Measurements from ENCODE around the gene TSPAN5.

Gene TSPAN5

DNA sequence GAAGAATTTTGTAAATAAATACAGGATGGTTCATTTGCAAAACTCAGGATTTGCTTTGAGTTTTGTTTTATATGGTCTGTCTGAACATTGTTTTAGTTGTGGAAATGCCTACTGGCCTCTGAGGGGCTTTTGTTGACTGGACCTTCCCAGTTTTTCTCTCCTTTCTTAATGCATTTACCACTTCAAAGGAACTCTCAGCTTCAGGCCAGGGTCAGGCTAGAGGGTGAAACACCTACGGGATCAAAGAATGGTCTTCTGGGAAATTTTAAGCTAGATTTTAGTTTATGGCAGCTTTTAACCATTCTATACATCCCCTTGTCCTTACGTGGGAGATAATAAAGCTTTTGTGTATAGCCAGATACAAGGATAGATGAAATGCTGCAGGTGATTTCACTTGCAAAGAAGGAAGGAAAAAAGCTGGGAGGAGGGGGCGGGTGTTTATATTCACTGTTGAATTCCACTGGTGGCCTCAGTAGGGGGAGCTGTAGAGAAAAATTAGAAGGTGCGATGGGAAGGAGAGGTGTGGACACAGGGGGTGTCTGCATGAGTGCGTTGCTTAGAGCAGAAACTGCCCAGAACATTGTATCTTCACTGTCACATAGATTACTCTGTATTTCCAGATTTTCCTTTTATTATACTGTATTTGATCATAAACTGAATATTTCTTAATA lies 151.8 kb downstream of the TSPAN5 start:
- H3K27me3 ChIP-seq, result no peaks in the 10 kb centered on the region
- no peak overlapping the region for H3K27ac ChIP-seq
- no peaks in the 10 kb centered on the region for H3K9me3 ChIP-seq (replicated peaks in 1 of 11)
- no peak overlapping the region for H3K4me2 ChIP-seq
- no peaks in the 10 kb centered on the region for H3K36me3 ChIP-seq
- no peak overlapping the region for H3K4me3 ChIP-seq
- no peaks in the 10 kb centered on the region for H4K20me1 ChIP-seq
- no peak for TF ChIP-seq Cebpa-rat (IDR thresholded peaks at IDR 0.05)
- H3K9ac ChIP-seq, result no peak overlapping the region
- H3K4me1 ChIP-seq, result no peaks in the 10 kb centered on the region

DNA sequence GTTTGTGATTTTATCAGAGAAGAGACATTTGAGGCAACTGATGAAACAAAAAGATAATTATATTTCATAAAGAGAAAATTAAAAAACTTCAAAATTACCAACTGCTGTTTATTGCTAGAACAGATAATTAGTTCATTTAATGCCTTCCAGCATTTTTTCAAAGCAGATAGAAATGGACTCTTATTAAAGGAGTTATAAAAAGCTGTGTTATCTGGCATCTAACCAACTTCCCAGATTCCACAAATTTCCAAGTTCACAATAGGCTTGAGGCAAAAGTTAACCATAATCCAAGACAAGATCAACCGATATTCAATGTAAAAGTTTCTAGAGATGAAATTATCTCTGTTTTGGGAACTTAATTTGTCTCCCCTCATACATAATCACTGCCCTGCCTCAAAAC lies 152.4 kb downstream of the TSPAN5 start:
- Histone ChIP-seq H3K9me3 (replicated peaks in 1 of 11) (no peaks in the 10 kb centered on the region), H3K4me1 (no peaks in the 10 kb centered on the region), H4K20me1 (no peaks in the 10 kb centered on the region), H3K27me3 (no peaks in the 10 kb centered on the region), H3K9ac (no peak overlapping the region), H3K27ac (no peak overlapping the region), H3K4me3 (no peak overlapping the region), H3K36me3 (no peaks in the 10 kb centered on the region), H3K4me2 (no peak overlapping the region)
- no peak for TF ChIP-seq Cebpa-rat (IDR thresholded peaks at IDR 0.05)

DNA sequence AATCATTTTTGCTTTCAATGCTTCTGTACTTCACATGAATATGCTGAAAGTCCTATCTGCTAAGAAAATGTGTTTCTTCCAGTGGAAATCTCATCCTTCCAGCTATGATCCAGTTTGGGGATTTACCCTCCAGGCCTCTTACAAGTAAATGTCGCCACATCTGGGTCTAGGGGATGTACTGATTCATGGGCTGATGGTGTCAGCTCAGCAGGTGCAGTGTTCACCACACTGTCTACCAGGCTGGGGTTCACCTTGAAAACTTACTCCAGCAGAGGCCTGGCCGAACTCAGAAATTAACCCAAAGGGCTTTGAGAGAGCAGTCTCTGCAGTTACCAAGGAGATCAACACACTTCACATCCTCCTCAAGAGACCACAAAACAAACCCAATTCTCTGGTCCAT lies 154.3 kb downstream of the TSPAN5 start:
- Histone ChIP-seq H3K27ac (no peak overlapping the region), H3K4me2 (no peak overlapping the region), H4K20me1 (no peaks in the 10 kb centered on the region; a peak in 1 of 22 replicates), H3K9ac (no peak overlapping the region), H3K4me1 (no peaks in the 10 kb centered on the region), H3K36me3 (no peaks in the 10 kb centered on the region), H3K9me3 (replicated peaks in 1 of 11) (no peaks in the 10 kb centered on the region), H3K4me3 (no peak overlapping the region), H3K27me3 (no peaks in the 10 kb centered on the region)
- no peak for TF ChIP-seq Cebpa-rat (IDR thresholded peaks at IDR 0.05)

DNA sequence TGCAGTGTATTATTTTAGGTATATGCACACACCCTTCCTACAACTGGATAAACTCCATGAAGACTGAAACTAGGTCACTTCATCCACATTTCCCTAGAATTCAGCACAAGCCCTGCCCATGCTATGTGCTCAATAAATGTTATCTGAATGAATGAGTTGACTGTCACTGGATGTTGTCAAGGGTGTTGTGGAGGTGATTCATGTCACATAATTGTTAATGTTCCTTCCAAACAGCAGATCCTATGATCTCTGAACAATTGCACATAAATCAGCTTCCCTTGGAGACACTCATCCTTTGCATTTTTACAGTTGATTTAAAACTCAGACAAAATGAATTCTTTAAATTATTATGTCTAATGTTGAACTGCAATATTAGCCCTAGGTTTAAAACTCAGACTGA lies 154.7 kb downstream of the TSPAN5 start:
- Histone ChIP-seq H3K4me1 (no peaks in the 10 kb centered on the region), H4K20me1 (no peaks in the 10 kb centered on the region; a peak in 1 of 22 replicates), H3K36me3 (no peaks in the 10 kb centered on the region), H3K27me3 (no peaks in the 10 kb centered on the region), H3K4me3 (no peak overlapping the region), H3K9ac (no peak overlapping the region), H3K4me2 (no peak overlapping the region), H3K9me3 (replicated peaks in 1 of 11) (no peaks in the 10 kb centered on the region), H3K27ac (no peak overlapping the region)
- TF ChIP-seq Cebpa-rat (IDR thresholded peaks at IDR 0.05), result no peak

DNA sequence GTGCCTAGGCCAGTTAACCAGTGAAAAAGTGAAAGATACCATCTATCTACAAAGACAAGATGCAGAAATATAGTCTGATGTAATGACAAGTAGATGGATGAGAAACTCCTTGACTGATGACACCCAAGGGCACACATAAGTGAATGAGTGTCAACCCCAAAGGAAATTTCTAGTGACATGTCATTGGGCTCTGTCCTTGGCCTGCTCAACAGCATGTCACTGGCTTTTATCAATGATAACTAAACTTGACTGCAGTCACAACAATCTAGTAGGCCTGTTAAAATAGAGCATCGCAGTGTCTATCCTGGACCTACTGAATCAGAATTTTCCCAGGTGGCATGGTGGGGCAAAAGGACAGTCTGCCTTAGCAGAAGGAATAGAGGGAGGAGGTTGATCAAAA lies 155.8 kb downstream of the TSPAN5 start:
- no peaks in the 10 kb centered on the region for H3K9me3 ChIP-seq (replicated peaks in 1 of 11)
- no peak overlapping the region for H3K4me2 ChIP-seq
- H3K9ac ChIP-seq, result no peak overlapping the region
- no peaks in the 10 kb centered on the region for H3K27me3 ChIP-seq
- H3K4me1 ChIP-seq, result no peaks in the 10 kb centered on the region
- no peaks in the 10 kb centered on the region; a peak in 1 of 22 replicates for H4K20me1 ChIP-seq
- no peak overlapping the region for H3K27ac ChIP-seq
- no peaks in the 10 kb centered on the region for H3K36me3 ChIP-seq
- TF ChIP-seq Cebpa-rat (IDR thresholded peaks at IDR 0.05), result no peak
- no peak overlapping the region for H3K4me3 ChIP-seq

DNA sequence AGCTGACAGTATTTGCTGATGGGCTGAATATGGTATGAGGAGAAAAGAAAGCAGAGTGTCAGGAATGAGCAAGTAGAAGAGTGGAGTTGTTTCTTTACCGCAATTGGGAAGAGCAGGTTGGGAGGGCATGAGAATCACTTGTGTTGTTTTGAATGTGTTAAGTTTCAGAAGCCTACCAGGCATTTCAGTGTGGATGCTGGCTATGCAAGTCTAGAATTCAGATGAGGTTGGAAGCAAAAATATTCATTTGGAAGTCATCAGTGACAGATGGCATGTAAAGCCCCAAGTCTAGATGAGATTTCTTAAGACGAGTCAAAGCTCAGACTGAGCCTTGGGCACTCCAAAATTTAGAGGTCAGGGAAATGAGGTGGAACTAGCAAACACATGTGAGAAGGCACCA lies 156.4 kb downstream of the TSPAN5 start:
- Histone ChIP-seq H4K20me1 (no peaks in the 10 kb centered on the region; a peak in 1 of 22 replicates), H3K4me1 (no peaks in the 10 kb centered on the region), H3K4me2 (no peak overlapping the region), H3K9ac (no peak overlapping the region), H3K4me3 (no peak overlapping the region), H3K36me3 (no peaks in the 10 kb centered on the region), H3K27ac (no peak overlapping the region), H3K27me3 (no peaks in the 10 kb centered on the region), H3K9me3 (replicated peaks in 1 of 11) (no peaks in the 10 kb centered on the region)
- no peak for TF ChIP-seq Cebpa-rat (IDR thresholded peaks at IDR 0.05)

DNA sequence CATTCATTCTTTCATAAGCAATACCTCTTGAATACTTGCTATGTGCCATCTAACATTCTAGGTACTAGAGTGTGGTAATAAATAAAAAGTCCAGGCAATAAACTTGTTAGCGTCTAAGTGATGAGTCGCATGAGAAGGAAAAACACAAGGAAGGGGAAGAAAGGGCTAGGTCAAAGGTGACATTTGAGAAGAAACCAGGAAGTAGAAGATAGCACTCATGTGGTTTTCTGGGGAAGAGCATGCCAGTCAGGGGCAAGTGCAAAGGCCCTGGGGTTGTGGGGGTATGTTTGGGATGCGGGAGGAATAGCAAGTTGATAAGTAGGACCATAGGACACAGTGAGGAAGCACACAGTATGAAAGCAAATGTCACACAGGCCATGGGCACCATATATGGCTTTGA lies 157.0 kb downstream of the TSPAN5 start:
- Histone ChIP-seq H3K9me3 (replicated peaks in 1 of 11) (no peaks in the 10 kb centered on the region), H3K27ac (no peak overlapping the region), H3K4me3 (no peak overlapping the region), H3K9ac (no peak overlapping the region), H3K27me3 (no peaks in the 10 kb centered on the region), H3K4me1 (no peaks in the 10 kb centered on the region), H3K4me2 (no peak overlapping the region), H3K36me3 (no peaks in the 10 kb centered on the region), H4K20me1 (no peaks in the 10 kb centered on the region; a peak in 1 of 22 replicates)
- no peak for TF ChIP-seq Cebpa-rat (IDR thresholded peaks at IDR 0.05)

DNA sequence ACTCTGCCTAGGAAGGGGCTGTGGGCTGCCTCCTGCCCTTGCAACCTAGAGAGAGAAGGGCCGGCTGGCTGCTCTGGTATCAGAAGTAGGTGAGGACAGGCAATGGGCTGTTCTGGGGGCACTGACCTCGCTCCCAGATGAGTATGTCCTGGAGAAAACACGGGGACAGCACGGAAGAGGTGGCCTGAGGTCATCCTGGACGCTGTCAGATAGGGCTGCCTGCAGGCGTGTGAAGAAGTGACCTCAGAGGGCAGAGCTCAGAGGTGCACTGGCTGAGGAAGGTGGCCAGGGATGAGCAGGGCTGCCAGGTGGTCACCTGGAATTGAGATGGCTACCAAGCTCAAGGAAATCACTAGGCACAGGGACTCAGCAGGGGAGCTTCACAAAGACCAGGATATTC lies 159.6 kb downstream of the TSPAN5 start:
- Histone ChIP-seq H4K20me1 (no peaks in the 10 kb centered on the region; a peak in 1 of 22 replicates), H3K4me2 (no peak overlapping the region), H3K4me1 (no peaks in the 10 kb centered on the region), H3K27me3 (no peaks in the 10 kb centered on the region), H3K9ac (no peak overlapping the region), H3K9me3 (replicated peaks in 1 of 11) (no peaks in the 10 kb centered on the region), H3K27ac (no peak overlapping the region), H3K36me3 (no peaks in the 10 kb centered on the region), H3K4me3 (no peak overlapping the region)
- TF ChIP-seq Cebpa-rat (IDR thresholded peaks at IDR 0.05), result no peak

DNA sequence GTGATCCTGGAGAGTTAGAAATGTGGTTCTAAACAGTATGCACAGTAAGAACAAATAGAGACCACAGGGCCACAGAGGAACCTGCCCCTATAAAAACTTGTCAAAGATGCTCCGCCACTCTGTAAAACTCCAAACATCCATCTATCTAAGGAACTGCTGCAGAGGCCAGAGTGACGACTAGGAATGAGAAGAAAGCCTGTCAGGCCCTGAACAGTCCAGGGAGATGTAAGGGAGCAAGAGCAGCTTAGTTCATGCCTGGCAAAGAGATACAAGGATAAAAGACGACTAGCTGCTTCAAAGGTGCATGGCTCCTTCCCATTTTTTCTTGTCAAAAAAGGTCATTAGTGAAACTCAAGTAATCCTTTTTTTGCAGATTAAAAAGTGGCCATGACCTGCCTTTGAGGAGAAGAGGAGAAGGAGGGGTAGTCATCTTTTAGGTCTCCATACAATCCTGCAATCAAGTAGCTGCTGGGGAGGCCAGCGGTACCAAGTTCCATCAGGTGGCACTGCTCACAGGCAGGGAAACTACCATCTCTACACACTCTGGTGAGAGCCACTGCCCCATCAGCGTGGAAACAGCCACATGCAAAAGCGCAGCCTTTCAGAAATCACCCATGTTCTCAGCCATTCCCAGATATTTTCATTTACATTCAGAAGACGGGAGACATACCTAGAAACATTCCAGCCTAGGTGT lies 162.1 kb downstream of the TSPAN5 start:
- Histone ChIP-seq H3K4me2 (no peak overlapping the region), H3K4me3 (no peak overlapping the region), H3K27me3 (no peaks in the 10 kb centered on the region), H3K4me1 (no peaks in the 10 kb centered on the region), H3K9ac (no peak overlapping the region), H3K36me3 (no peaks in the 10 kb centered on the region), H3K9me3 (replicated peaks in 1 of 11) (no peaks in the 10 kb centered on the region), H4K20me1 (no peaks in the 10 kb centered on the region; a peak in 1 of 22 replicates), H3K27ac (no peak overlapping the region)
- no peak for TF ChIP-seq Cebpa-rat (IDR thresholded peaks at IDR 0.05)

DNA sequence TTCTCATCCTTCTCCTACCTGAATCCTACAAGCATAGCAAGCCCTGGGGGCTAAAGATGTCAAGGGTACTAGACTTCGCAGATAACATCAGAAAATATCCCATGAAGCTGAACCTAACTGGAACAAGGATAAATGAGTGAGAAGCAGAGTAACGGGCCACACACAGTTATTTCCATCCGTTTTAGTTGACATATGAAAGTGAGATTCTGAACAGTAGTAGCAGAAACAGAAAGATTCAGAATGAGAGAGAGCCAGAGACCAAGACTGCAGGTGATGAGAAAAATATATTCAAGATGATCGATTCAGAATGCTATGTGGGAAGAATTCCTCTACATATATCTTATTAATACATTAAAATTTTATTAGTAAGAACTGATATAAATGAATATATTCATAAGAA lies 165.1 kb downstream of the TSPAN5 start:
- no peaks in the 10 kb centered on the region for H3K9me3 ChIP-seq (replicated peaks in 1 of 11)
- H3K4me1 ChIP-seq, result no peaks in the 10 kb centered on the region
- no peaks in the 10 kb centered on the region for H4K20me1 ChIP-seq
- no peaks in the 10 kb centered on the region for H3K27me3 ChIP-seq
- H3K36me3 ChIP-seq, result no peaks in the 10 kb centered on the region
- H3K4me3 ChIP-seq, result no peak overlapping the region
- H3K9ac ChIP-seq, result no peak overlapping the region
- TF ChIP-seq Cebpa-rat (IDR thresholded peaks at IDR 0.05), result no peak
- no peak overlapping the region for H3K27ac ChIP-seq
- no peak overlapping the region for H3K4me2 ChIP-seq

All from BLaER1 treated with 17β-estradiol and CSF1 and Interleukin-3, amounts not matched to agents 10 nM and 100 nM (cell line).